ENCODE results near the gene TRIML1. TPM values are rescaled to one million over a fixed set of nuclear protein-coding genes. Genes with fewer than 3 reads are reported as not detected.

The TRIML1 gene
- total and polyA plus RNA-seq, 12 donors = not detected

GRCh38 chr4:188161167-188161566 is 21.9 kb downstream of the TRIML1 start:
- no peaks in the 10 kb centered on the region for H3K27me3 ChIP-seq
- peaks cover 0 to 20% (median 0%) of the 10 kb centered on the region in 11 donors for H3K9me3 ChIP-seq
- ATAC-seq (no peak), DNase-seq (no peak)
- intact Hi-C loops (cut with DNase I) = no loop called here
- TF ChIP-seq CTCF (IDR thresholded peaks at IDR 0.05) = no peak
- H3K36me3 ChIP-seq = no peaks in the 10 kb centered on the region
- peaks cover 0 to 5% (median 0%) of the 10 kb centered on the region in 9 donors for H3K4me1 ChIP-seq
- WGBS, 2 donors = 42 to 44% methylated on average over 6 of the region's 6 CpGs
- H3K4me3 ChIP-seq = no peak overlapping the region
- H3K27ac ChIP-seq = no peak overlapping the region

- Histone ChIP-seq H3K27ac (no peak overlapping the region), H3K4me1 (peaks cover 0 to 5% (median 0%) of the 10 kb centered on the region in 9 donors), H3K9me3 (peaks cover 0 to 13% (median 0%) of the 10 kb centered on the region in 11 donors), H3K36me3 (no peaks in the 10 kb centered on the region), H3K4me3 (no peak overlapping the region), H3K27me3 (no peaks in the 10 kb centered on the region)
- ATAC-seq = no peak
- intact Hi-C loops (cut with DNase I) = no loop called here
- WGBS, 2 donors = 56 to 61% methylated on average over 6 of the region's 6 CpGs
- no peak for DNase-seq
- TF ChIP-seq CTCF (IDR thresholded peaks at IDR 0.05) = no peak
Measured at GRCh38 chr4:188162698-188163097, 23.5 kb downstream of the TRIML1 start.

- Histone ChIP-seq H3K36me3 (no peaks in the 10 kb centered on the region), H3K4me3 (no peak overlapping the region), H3K27ac (no peak overlapping the region), H3K4me1 (no peaks in the 10 kb centered on the region), H3K27me3 (no peaks in the 10 kb centered on the region), H3K9me3 (peaks cover 0 to 11% (median 0%) of the 10 kb centered on the region in 11 donors)
- ATAC-seq (no peak), DNase-seq (no peak)
- intact Hi-C loops (cut with DNase I) = no loop called here
- TF ChIP-seq CTCF (IDR thresholded peaks at IDR 0.05) = no peak
- WGBS, 2 donors = 70 to 80% methylated on average over 5 of the region's 5 CpGs
Measured at GRCh38 chr4:188168726-188169373, 29.6 kb downstream of the TRIML1 start.

GRCh38 chr4:188171551-188171950 is 32.3 kb downstream of the TRIML1 start:
- WGBS, 2 donors = 83 to 87% methylated on average over 2 of the region's 2 CpGs

More at GRCh38 chr4:188171551-188171950, 32.3 kb downstream of the TRIML1 start:
- intact Hi-C loops (cut with DNase I) = no loop called here
- DNase-seq (no peak), ATAC-seq (no peak)
- H3K27me3 ChIP-seq = no peaks in the 10 kb centered on the region
- no peaks in the 10 kb centered on the region for H3K36me3 ChIP-seq
- no peak overlapping the region for H3K4me3 ChIP-seq
- no peaks in the 10 kb centered on the region for H3K4me1 ChIP-seq
- peaks cover 0 to 11% (median 0%) of the 10 kb centered on the region in 11 donors for H3K9me3 ChIP-seq
- no peak overlapping the region for H3K27ac ChIP-seq
- TF ChIP-seq CTCF (IDR thresholded peaks at IDR 0.05) = no peak
